Measurements from ENCODE around the gene RRM1.
A peak's percentile ranks its signal among the peaks of the same experiment; 100 is the strongest.
"Not testable (repeated sequence)": the region's sequence is repeated elsewhere in the genome, so short reads cannot be mapped to it uniquely, and the experiment has no call there.

The RRM1 gene

GRCh38 chr11:4146070-4146771, 51.6 kb downstream of the RRM1 start:
- no peak for DNase-seq

GRCh38 chr11:4146772-4147098, 52.1 kb downstream of the RRM1 start:
- no peak for DNase-seq

DNA sequence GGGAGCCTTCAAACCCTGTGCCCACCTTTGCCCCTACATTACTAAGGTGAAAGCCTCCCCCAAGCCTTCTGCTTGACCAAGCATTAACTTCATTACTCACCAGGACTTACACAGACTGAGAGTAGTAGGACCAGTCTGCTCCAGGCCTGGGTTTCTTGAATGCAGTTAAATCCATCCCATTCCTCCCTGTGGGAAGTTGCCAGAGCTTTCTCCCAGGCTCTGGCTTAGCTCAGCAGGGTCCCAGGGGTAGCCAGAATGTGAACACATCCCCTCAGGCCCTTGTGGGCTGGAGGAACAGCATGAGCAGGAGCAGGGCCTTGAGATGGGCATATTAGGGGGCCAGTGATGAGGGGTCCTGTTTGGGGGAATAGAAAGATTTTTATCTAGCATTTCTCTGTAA, 59.9 kb downstream of the RRM1 start:
- no peak for DNase-seq

DNA sequence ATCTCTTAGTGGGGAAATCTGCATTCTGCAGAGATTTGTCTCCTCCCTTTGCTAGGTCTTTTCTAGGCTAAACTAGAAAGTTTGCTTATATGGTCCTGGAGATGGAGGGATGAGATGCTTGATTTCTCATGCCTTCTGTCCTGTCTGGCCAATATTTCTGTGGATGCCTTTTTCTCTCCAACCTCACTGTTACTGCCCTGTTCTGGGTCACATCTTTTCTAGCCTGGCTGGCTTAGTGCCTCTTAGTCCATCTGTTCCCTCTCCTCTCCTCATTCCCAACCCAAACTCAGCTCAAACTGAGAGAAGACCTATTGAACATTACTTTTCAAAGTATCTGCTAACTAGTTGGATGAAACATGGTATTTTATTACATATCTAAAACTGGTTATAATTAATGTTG, 62.0 kb downstream of the RRM1 start:
- no peak for DNase-seq

DNA sequence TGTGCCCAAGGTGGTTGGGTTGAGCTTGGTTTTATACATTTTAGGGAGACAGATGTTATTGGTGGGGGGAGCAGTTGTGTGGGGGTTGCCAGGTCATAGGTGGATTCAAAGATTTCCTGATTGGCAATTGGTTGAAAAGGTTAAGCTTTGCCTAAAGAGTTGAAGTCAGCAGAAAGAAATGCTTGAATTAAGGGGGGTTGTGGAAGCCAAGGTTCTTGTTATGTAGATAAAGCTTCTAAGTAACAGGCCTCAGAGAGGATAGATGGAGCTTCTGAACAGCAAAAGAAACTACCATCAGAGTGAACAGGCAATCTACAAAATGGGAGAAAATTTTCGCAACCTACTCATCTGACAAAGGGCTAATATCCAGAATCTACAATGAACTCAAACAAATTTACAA, 64.2 kb downstream of the RRM1 start:
- not testable (repeated sequence) for DNase-seq

DNA sequence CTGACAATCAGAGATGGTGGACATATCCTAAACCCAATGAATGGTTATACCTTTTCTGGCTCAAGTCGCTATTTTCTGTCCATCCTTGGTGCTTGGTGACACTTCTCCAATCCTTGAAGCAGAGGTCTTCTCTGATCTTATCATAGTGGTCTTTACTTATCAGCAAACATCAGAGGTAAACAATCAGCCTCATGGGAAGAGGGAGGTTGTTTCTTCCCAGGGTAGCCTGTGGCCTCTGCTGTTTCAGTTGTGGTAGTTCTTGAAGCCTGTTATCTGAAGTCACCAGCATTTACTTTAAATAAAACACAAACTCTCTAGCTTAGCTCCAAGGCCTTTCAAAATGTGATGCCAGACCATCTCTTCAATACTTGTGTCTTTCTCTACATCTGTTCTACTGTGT, 66.7 kb downstream of the RRM1 start:
- no peak for DNase-seq

DNA sequence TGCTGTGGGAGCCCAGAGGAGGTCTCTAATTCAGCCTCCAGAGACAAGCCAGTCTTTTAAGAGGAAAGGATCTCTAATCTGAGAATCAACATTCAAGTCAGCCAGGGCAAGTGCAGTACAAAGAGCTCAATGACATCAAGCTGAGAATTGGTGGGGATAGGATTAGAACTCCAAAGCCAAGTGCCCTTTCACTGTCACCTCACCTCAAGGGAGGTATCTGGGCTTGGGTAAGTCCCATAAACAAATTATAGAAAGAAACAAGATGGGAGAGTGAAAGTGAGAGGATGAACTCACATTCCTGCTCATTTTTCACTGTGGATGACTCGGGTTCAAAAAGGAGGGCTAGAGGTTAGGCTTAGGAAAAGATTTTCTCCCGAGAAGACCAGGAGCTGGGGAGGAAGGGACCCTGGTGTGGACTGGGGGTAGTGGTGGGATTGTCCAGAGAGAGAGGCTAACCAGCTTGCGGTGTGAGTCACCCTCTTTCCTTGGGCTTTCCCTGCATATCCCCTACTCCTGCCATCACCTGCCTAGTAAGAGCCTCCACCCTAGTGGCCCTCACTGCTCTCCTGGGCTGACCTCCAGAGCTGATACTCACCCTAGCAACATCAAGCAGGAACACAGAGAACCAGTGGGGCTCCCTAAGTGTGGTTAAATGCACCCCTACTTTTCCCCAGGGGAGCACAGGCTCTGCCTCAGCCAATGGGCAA, 70.4 kb downstream of the RRM1 start:
- no peak for DNase-seq

GRCh38 chr11:4167292-4167691, 72.7 kb downstream of the RRM1 start:
- no peak for DNase-seq

GRCh38 chr11:4167758-4168157, 73.2 kb downstream of the RRM1 start:
- no peak for DNase-seq

- DNase-seq, result not testable (repeated sequence)
Measured at GRCh38 chr11:4175620-4176350, 81.2 kb downstream of the RRM1 start.

- DNase-seq, result no peak
Measured at GRCh38 chr11:4178813-4179662, 84.4 kb downstream of the RRM1 start.

GRCh38 chr11:4180441-4181183, 86.0 kb downstream of the RRM1 start:
- DNase-seq, result no peak

DNA sequence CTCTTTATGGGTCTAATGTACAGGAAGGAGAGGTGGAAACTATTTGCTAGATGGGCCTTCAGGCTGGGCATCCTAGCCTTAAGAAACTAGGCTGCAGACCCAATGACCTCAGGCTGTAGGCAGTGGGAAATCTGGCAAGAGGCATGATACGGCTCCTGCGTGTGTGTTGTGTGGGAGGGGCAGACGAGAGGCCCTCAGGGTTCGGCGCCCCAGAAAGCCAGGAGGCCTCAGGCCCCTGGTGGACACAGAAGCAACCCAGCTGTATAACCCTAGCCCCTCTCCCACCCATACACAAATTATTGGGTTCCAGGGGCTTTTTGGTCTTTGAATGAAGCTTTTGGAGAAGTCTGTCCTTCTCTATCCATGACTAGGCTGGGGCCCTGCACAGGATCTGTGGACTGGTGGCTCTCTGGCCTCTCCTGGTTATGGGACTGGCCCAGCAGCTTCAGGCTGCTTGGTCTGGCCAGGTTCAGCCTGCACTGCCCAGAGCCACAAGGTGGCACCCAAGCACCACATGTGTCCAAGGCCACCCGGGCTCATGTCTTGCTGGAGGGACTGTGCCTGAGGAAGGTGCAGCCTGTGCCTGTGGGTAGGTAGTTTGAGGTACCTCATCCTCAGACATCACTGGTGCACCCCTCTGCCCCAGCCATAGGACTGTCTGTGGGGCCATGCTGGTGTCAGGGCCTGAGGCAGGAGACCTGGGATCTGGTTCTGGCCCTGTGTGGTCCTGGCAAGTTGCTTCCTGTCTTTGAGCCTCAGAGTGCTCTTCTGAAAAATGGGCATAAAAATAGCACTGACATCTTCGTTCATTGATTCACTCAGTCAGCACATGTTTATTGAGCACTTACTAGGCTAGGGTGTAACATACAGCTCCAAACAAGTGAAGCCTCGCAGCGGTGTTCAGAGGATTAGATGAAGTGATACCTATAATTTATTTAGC, 87.5 kb downstream of the RRM1 start:
- DNase-seq, result peak; percentile 1

DNA sequence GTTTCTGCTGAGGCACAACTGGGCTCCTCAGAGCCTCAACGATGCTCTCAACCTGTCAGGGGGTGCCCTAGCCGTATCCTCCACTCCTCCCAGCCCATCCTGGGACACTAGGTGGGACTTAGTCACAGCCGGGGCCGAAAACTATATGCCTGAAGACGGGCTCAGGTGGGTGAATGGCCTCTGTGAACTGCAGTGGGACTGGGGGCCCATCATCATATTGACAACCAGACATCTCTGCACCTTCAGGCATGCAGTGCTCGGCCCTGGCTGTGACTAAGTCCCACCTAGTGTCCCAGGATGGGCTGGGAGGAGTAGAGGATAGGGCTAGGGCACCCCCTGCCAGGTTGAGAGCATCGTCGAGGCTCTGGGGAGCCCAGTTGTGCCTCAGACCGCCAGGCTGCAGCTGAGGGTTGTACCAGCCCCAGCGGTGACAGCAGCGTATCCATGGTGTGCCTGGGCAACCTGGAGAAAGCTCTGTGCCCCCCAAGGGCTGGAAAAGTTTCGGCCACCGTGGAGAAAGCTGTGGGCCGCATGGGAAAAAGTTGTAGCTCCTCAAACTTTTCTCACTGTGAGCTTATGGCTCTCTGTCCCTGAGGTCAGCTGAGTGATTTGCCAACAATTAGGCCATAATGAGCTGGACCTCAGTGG, 88.9 kb downstream of the RRM1 start:
- DNase-seq, result no peak

- no peak for DNase-seq
Measured at GRCh38 chr11:4184163-4184916, 89.7 kb downstream of the RRM1 start.

GRCh38 chr11:4185561-4185960, 91.0 kb downstream of the RRM1 start:
- DNase-seq, result no peak

- DNase-seq, result no peak
Measured at GRCh38 chr11:4186464-4187054, 92.0 kb downstream of the RRM1 start.

GRCh38 chr11:4187055-4187988, 92.7 kb downstream of the RRM1 start:
- DNase-seq, result peak; percentile 67
